ENCODE data around the gene NMT1. TPM values are rescaled to one million over a fixed set of nuclear protein-coding genes. Genes with fewer than 3 reads are reported as not detected.

The NMT1 gene
- total RNA-seq, 6 experiments from 2014 or later, result 50.8 to 76.7 (median 72.0) TPM

- H3K36me3 ChIP-seq, result peaks cover 0 to 16% (median 0%) of the 10 kb centered on the region in 4 donors
- no peak for TF ChIP-seq CTCF (IDR thresholded peaks at IDR 0.05)
- TF ChIP-seq POLR2A (IDR thresholded peaks at IDR 0.05), result no peak
- no peak overlapping the region for H3K27ac ChIP-seq
- 80% methylated on average over 7 of the region's 9 CpGs for WGBS (ENCODE audit: insufficient coverage, low coverage, low lambda C conversion rate, missing lambda C conversion rate)
- no peak for DNase-seq
- H3K27me3 ChIP-seq, result no peaks in the 10 kb centered on the region
- no peak overlapping the region for H3K4me3 ChIP-seq
- no peak for ATAC-seq
- no peaks in the 10 kb centered on the region for H3K9me3 ChIP-seq
- H3K4me1 ChIP-seq, result peaks cover 0 to 12% (median 5%) of the 10 kb centered on the region in 4 donors
- intact Hi-C loops (cut with DNase I), result loop anchor here (5.0 to 10.0 kb wide), 2 partner anchors 70 to 73 kb away; no protein-coding TSS in a partner anchor
Measured at GRCh38 chr17:45032174-45032541, 29.0 kb upstream of the NMT1 start.

- Histone ChIP-seq H3K27me3 (no peaks in the 10 kb centered on the region), H3K36me3 (peaks cover 0 to 13% (median 0%) of the 10 kb centered on the region in 4 donors)
- intact Hi-C loops (cut with DNase I), result loop anchor here (5.0 to 10.0 kb wide), 2 partner anchors 68 to 70 kb away; no protein-coding TSS in a partner anchor
Measured at GRCh38 chr17:45034599-45034998, 26.5 kb upstream of the NMT1 start.

GRCh38 chr17:45035848-45036247, 25.3 kb upstream of the NMT1 start:
- H3K4me1 ChIP-seq, result peaks cover 0 to 8% (median 3%) of the 10 kb centered on the region in 4 donors
- WGBS (ENCODE audit: insufficient coverage, low coverage, low lambda C conversion rate, missing lambda C conversion rate), result 86% methylated on average over 8 of the region's 14 CpGs
- H3K27ac ChIP-seq, result no peak overlapping the region
- no peaks in the 10 kb centered on the region for H3K27me3 ChIP-seq
- peaks cover 0 to 7% (median 0%) of the 10 kb centered on the region in 4 donors for H3K36me3 ChIP-seq
- ATAC-seq, result no peak
- no peak overlapping the region for H3K4me3 ChIP-seq
- TF ChIP-seq POLR2A (IDR thresholded peaks at IDR 0.05) (no peak), CTCF (IDR thresholded peaks at IDR 0.05) (no peak)
- H3K9me3 ChIP-seq, result no peaks in the 10 kb centered on the region
- intact Hi-C loops (cut with DNase I), result loop anchor here in 1 of 2 donors (10.0 kb wide), 1 partner anchor 69 kb away; no protein-coding TSS in a partner anchor
- no peak for DNase-seq

More at GRCh38 chr17:45034599-45034998, 26.5 kb upstream of the NMT1 start:
- no peak for ATAC-seq
- DNase-seq, result no peak
- no peak overlapping the region for H3K27ac ChIP-seq
- H3K4me1 ChIP-seq, result peaks cover 0 to 14% (median 6%) of the 10 kb centered on the region in 4 donors
- H3K9me3 ChIP-seq, result no peaks in the 10 kb centered on the region
- 98% methylated on average over 9 of the region's 14 CpGs for WGBS (ENCODE audit: insufficient coverage, low coverage, low lambda C conversion rate, missing lambda C conversion rate)
- TF ChIP-seq POLR2A (IDR thresholded peaks at IDR 0.05) (no peak), CTCF (IDR thresholded peaks at IDR 0.05) (no peak)
- no peak overlapping the region for H3K4me3 ChIP-seq

- H3K27ac ChIP-seq, result no peak overlapping the region
- no peaks in the 10 kb centered on the region for H3K9me3 ChIP-seq
- no peak for ATAC-seq
- H3K4me1 ChIP-seq, result peaks cover 0 to 5% (median 0%) of the 10 kb centered on the region in 4 donors
- TF ChIP-seq CTCF (IDR thresholded peaks at IDR 0.05) (no peak), POLR2A (IDR thresholded peaks at IDR 0.05) (no peak)
- DNase-seq, result no peak
- H3K4me3 ChIP-seq, result no peak overlapping the region
- H3K27me3 ChIP-seq, result no peaks in the 10 kb centered on the region
- H3K36me3 ChIP-seq, result peaks cover 0 to 7% (median 0%) of the 10 kb centered on the region in 4 donors
- intact Hi-C loops (cut with DNase I), result loop anchor here in 1 of 2 donors (10.0 kb wide), 1 partner anchor 68 kb away; no protein-coding TSS in a partner anchor
- WGBS (ENCODE audit: insufficient coverage, low coverage, low lambda C conversion rate, missing lambda C conversion rate), result 90% methylated on average over 3 of the region's 3 CpGs
Measured at GRCh38 chr17:45036691-45037090, 24.4 kb upstream of the NMT1 start.

Data from right lobe of liver (tissue), 6 donors.